Measurements from ENCODE around the gene PCDHGA5.
"Not testable (repeated sequence)": the region's sequence is repeated elsewhere in the genome, so short reads cannot be mapped to it uniquely, and the experiment has no call there.

PCDHGA5 gene

DNA sequence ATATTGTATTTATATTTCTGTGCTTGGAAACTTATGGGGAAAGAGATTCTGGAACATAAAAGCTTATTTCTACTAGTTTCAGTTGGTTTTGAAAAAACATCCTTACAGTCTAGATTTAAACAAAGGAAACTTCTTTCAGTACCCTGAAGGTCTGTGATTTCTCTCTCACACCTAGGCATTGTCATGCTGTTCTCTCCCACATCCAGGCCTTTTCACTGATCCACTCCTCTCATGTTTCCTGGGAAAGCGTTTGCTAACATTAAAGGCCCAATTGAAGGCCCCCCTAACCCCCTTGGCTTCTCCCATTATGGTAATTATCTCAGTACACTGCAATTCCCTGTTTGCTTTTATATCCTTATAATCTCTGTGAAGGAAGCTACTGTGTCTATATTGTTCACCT lies 21.2 kb upstream of the PCDHGA5 start:
- DNase-seq, result no peak
- TF ChIP-seq POLR2A (IDR thresholded peaks at IDR 0.05; ENCODE audit: low read length), result no peak
- TF ChIP-seq GATA1 (IDR thresholded peaks at IDR 0.05; ENCODE audit: low read depth, low read length), result no peak

DNA sequence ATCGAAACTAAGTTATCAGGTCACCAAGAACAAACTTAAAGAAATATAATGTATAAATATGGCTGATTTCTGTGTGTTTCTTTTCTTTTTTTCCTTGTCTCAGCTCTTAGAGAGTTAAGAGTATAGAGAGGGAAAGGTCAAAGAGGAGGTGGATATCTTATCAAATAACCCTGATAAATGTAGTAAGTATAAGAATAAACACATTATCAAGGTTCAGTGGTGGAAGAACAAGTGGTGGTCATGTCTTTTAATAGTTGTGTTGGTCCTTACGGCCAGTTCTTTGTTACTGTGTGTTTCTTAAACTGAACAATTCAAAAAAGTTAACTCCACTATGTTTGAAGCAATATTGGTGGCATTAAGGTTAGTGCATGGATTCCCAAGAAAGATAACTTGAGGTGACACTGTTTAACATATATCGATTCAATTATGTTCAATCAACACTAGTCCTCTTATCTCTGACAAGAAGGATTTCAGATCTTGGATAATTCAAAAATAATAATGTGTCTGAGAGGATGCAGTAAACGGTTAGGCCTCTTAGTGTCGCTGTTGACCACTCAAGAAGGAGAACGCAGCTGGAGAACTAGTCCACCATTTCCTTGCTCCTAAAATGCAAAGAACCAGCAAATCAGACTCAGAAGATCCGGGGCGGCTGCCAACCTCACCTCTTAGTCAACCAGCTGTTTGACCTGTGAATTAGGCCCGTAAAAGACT lies 20.6 kb upstream of the PCDHGA5 start, which contains the start of gene PCDHGA3:
PCDHGA3 (plus strand) TSS at position 588 of the 711 bp plus-strand sequence. CDS start 205 bp downstream, outside the sequence.
- no peak for TF ChIP-seq GATA1 (IDR thresholded peaks at IDR 0.05; ENCODE audit: low read depth, low read length)
- TF ChIP-seq POLR2A (IDR thresholded peaks at IDR 0.05; ENCODE audit: low read length), result no peak
- peak; percentile 25 to 32 for DNase-seq

DNA sequence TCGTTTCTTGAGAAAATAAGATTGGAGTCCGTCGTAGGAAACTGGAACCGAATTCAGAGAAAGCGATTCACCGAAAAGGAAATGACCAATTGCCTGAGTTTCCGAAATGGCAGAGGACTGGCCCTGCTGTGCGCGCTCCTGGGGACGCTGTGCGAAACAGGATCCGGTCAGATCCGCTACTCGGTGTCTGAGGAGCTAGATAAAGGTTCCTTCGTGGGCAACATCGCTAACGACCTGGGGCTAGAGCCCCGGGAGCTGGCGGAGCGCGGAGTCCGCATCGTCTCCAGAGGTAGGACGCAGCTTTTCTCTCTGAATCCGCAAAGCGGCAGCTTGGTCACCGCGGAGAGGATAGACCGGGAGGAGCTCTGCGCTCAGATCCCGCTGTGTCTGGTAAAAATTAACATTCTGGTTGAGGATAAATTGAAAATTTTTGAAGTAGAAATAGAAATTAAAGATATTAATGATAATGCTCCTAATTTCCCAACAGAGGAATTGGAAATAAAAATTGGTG lies 20.0 kb upstream of the PCDHGA5 start:
- TF ChIP-seq GATA1 (IDR thresholded peaks at IDR 0.05; ENCODE audit: low read depth, low read length) (no peak), POLR2A (IDR thresholded peaks at IDR 0.05; ENCODE audit: low read length) (no peak)
- no peak for DNase-seq

DNA sequence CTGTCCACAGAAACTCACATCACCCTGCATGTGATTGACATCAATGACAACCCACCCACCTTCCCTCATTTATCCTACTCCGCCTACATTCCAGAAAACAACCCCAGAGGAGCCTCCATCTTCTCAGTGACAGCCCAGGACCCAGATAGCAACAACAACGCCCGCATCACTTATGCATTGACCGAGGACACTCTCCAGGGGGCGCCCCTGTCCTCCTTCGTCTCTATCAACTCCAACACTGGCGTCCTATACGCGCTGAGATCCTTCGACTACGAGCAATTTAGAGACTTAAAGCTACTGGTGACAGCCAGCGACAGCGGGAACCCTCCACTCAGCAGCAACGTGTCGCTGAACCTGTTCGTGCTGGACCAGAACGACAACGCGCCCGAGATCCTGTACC lies 18.6 kb upstream of the PCDHGA5 start:
- TF ChIP-seq GATA1 (IDR thresholded peaks at IDR 0.05; ENCODE audit: low read depth, low read length) (no peak), POLR2A (IDR thresholded peaks at IDR 0.05; ENCODE audit: low read length) (no peak)
- DNase-seq, result no peak

DNA sequence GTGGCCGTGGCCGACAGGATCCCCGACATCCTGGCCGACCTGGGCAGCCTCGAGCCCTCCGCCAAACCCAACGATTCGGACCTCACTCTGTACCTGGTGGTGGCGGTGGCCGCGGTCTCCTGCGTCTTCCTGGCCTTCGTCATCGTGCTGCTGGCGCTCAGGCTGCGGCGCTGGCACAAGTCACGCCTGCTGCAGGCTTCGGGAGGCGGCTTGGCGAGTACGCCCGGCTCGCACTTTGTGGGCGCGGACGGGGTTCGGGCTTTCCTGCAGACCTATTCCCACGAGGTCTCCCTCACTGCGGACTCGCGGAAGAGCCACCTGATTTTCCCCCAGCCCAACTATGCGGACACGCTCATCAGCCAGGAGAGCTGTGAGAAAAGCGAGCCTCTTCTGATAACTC lies 17.9 kb upstream of the PCDHGA5 start:
- DNase-seq, result not testable (repeated sequence)

DNA sequence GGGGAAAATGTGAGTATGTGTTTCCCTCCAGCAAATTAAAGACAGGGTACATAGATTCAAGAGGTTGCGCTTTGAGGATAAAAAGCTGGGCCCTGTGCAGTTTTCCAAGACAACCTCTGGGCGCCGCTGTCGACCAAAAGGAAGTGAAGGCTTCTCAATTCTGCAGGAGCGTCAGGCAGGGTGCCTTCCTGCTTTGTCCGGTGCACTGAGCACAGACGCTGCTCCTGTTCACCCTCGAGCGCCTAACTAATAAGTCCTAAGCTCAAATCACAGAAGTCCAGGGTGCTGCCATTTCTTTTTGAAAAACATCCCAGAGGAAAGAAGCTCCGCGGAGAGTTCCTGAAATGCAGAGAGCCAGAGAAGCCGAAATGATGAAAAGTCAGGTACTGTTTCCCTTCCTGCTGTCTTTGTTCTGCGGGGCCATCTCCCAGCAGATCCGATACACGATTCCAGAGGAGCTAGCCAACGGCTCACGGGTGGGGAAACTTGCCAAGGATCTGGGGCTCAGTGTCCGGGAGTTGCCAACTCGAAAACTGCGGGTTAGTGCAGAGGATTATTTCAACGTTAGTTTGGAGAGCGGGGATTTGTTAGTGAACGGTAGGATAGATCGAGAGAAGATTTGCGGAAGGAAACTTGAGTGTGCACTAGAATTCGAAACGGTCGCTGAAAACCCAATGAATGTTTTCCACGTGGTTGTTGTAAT lies 13.9 kb upstream of the PCDHGA5 start, which contains the start of gene PCDHGB1:
PCDHGB1 (plus strand) TSS at position 183 of the 703 bp plus-strand sequence; CDS start at position 345, 162 bp downstream.
- DNase-seq, result peak; percentile 10 to 20
- TF ChIP-seq POLR2A (IDR thresholded peaks at IDR 0.05; ENCODE audit: low read length) (no peak), GATA1 (IDR thresholded peaks at IDR 0.05; ENCODE audit: low read depth, low read length) (no peak)

DNA sequence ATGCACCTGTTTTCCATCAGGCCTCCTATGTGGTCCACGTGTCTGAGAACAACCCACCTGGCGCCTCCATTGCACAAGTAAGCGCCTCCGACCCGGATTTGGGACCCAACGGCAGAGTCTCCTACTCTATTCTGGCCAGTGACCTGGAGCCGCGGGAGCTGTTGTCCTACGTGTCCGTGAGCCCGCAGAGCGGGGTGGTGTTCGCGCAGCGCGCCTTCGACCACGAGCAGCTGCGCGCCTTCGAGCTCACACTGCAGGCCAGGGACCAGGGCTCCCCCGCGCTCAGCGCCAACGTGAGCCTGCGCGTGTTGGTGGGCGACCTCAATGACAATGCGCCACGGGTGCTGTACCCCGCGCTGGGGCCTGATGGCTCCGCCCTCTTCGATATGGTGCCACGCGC lies 12.4 kb upstream of the PCDHGA5 start:
- TF ChIP-seq POLR2A (IDR thresholded peaks at IDR 0.05; ENCODE audit: low read length) (no peak), GATA1 (IDR thresholded peaks at IDR 0.05; ENCODE audit: low read depth, low read length) (no peak)
- no peak for DNase-seq

DNA sequence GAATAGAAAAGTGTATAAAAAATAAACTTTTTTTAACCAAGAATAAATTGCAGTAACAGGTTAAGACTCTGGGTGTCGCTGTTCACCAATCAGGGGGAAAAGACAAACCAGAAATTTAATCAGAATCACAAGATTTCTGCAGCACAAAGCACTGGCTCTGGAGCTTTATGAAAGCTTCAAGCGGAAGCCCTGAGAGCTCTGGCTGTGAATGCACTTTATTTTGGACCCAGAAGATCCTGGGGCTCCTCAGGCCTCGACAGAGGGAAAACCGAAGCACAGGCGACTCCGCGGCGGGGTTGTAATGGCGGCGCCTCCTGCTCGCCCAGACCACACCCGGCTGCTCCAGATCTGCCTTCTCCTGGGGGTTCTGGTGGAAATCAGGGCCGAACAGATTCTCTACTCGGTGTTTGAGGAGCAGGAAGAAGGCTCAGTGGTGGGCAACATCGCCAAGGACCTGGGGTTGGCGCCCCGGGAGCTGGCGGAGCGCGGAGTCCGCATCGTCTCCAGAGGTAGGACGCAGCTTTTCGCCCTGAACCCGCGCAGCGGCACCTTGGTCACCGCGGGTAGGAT lies 9.0 kb upstream of the PCDHGA5 start, which contains the start of gene PCDHGA4:
PCDHGA4 (plus strand) TSS at position 122 of the 570 bp plus-strand sequence; CDS start at position 209, 87 bp downstream.
- no peak for TF ChIP-seq POLR2A (IDR thresholded peaks at IDR 0.05; ENCODE audit: low read length)
- TF ChIP-seq GATA1 (IDR thresholded peaks at IDR 0.05; ENCODE audit: low read depth, low read length), result no peak
- peak in 1 of 2 experiments; percentile 4 for DNase-seq

DNA sequence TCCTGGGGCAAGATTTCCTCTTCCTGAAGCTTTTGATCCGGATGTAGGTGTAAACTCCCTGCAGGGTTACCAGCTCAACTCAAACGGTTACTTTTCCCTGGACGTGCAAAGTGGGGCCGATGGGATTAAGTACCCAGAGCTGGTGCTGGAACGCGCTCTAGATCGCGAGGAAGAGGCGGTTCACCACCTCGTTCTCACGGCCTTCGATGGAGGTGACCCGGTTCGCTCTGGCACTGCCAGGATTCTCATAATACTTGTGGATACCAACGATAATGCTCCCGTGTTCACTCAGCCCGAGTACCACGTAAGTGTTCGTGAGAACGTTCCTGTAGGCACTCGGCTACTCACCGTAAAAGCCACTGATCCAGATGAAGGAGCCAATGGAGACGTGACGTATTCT lies 8.3 kb upstream of the PCDHGA5 start:
- TF ChIP-seq GATA1 (IDR thresholded peaks at IDR 0.05; ENCODE audit: low read depth, low read length) (no peak), POLR2A (IDR thresholded peaks at IDR 0.05; ENCODE audit: low read length) (no peak)
- DNase-seq, result no peak

DNA sequence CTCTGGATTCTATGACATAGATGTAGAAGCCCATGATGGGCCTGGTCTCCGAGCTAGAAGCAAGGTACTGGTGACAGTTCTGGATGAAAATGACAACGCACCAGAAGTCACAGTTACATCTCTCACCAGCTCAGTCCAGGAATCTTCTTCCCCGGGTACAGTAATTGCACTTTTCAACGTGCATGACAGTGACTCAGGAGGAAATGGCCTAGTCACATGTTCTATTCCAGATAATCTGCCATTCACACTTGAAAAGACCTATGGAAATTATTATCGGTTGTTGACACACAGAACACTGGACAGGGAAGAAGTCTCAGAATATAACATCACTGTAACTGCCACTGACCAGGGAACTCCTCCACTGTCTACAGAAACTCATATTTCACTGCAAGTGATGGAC lies 7.8 kb upstream of the PCDHGA5 start:
- no peak for DNase-seq
- no peak for TF ChIP-seq GATA1 (IDR thresholded peaks at IDR 0.05; ENCODE audit: low read depth, low read length)
- TF ChIP-seq POLR2A (IDR thresholded peaks at IDR 0.05; ENCODE audit: low read length), result no peak

DNA sequence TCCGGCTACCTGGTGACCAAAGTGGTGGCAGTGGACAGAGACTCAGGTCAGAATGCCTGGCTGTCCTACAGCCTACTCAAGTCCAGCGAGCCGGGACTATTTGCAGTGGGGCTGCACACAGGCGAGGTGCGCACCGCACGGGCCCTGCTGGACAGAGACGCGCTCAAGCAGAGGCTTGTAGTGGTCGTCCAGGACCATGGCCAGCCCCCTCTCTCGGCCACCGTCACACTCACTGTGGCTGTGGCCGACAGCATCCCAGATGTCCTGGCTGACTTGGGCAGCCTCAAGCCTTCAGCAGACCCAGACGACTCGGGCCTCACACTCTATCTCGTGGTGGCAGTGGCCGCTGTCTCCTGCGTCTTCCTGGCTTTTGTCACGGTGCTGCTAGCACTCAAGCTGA lies 7.0 kb upstream of the PCDHGA5 start:
- no peak for DNase-seq
- TF ChIP-seq GATA1 (IDR thresholded peaks at IDR 0.05; ENCODE audit: low read depth, low read length), result no peak

DNA sequence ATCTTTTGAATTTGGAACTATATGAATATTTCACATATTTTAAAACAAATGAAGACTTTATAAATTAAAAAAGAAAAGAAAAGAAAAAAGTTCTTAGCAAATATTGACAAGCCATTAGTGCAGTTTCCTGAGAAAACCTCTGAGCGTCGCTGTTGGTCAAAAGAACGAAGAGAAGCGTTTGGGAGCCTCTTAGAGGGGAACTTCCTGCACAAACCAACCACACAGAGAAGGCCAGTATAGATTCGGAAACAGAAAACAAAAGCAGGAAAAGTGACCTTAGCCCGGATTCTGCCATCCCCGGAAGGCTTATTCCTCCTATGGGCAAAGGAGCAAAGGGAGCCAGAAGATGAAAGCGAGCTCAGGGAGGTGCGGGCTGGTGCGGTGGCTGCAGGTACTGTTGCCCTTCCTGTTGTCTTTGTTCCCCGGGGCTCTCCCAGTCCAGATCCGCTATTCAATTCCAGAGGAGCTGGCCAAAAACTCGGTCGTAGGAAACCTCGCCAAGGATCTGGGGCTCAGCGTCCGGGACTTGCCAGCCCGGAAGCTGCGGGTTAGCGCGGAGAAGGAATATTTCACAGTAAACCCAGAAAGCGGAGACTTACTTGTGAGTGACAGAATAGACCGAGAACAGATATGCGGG lies 4.1 kb upstream of the PCDHGA5 start, which contains the start of gene PCDHGB2:
PCDHGB2 (plus strand) TSS at position 205 of the 637 bp plus-strand sequence; CDS start at position 347, 142 bp downstream.
- TF ChIP-seq GATA1 (IDR thresholded peaks at IDR 0.05; ENCODE audit: low read depth, low read length) (no peak), POLR2A (IDR thresholded peaks at IDR 0.05; ENCODE audit: low read length) (no peak)
- DNase-seq, result peak; percentile 6 to 18

DNA sequence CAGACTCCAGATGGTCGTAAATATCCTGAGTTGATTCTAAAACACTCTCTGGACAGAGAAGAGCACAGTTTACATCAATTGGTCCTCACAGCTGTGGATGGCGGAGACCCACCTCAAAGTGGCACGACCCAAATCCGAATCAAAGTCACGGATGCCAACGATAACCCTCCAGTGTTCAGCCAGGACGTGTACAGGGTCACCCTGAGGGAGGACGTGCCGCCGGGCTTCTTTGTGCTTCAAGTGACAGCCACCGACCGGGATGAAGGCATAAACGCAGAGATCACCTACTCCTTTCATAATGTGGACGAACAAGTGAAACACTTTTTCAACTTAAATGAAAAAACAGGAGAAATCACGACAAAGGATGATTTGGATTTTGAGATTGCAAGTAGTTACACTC lies 3.3 kb upstream of the PCDHGA5 start:
- TF ChIP-seq POLR2A (IDR thresholded peaks at IDR 0.05; ENCODE audit: low read length), result no peak
- TF ChIP-seq GATA1 (IDR thresholded peaks at IDR 0.05; ENCODE audit: low read depth, low read length), result no peak
- DNase-seq, result no peak

DNA sequence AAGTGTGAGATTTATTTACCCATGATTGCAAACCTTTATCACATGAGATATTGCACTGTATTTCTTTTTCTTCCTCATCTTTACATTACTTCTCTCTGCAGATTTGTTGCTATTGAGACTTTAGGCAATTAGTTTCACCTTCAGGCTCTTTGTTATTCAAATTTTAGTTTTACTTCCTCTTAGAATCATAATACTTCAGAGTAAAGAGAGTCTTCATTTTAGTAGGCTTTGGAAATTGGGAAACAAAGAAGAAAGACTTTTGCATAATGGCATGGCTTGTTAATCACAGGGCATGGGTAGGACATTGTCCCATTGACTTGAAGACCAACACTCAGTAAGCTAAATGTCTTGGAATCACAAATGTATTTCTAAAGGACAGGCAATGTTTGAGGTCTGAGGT lies 1.2 kb upstream of the PCDHGA5 start:
- DNase-seq, result no peak
- no peak for TF ChIP-seq POLR2A (IDR thresholded peaks at IDR 0.05; ENCODE audit: low read length)
- no peak for TF ChIP-seq GATA1 (IDR thresholded peaks at IDR 0.05; ENCODE audit: low read depth, low read length)
